Hematopoietic multipotent progenitor cell treated with erythropoietin and hydrocortisone succinate and interleukin-3 and kit ligand, for 15 days (in vitro differentiated cells): ENCODE results near the gene SBF2.

Experiments used
- DNase-seq: peaks from one replicate; pipeline ENCODE4 v3.0.0-alpha.2; 2015; ENCODE audit warnings: low spot score

Gene SBF2

GRCh38 chr11:10317776-10318526 lies 23.9 kb upstream of the SBF2 start:
- DNase-seq: no peak

GRCh38 chr11:10317151-10317755 lies 23.2 kb upstream of the SBF2 start:
- DNase-seq: no peak

- DNase-seq: no peak
Measured at GRCh38 chr11:10315083-10315482, 21.1 kb upstream of the SBF2 start.

GRCh38 chr11:10314199-10315072 lies 20.4 kb upstream of the SBF2 start:
- no peak for DNase-seq

- DNase-seq: no peak
Measured at GRCh38 chr11:10311802-10312201, 17.8 kb upstream of the SBF2 start.

GRCh38 chr11:10310301-10310841 lies 16.4 kb upstream of the SBF2 start:
- DNase-seq: no peak

- no peak for DNase-seq
Measured at GRCh38 chr11:10309163-10310093, 15.4 kb upstream of the SBF2 start.

GRCh38 chr11:10308201-10308954 lies 14.4 kb upstream of the SBF2 start:
- no peak for DNase-seq

- peak; percentile 77 for DNase-seq
Measured at GRCh38 chr11:10307400-10308200, 13.6 kb upstream of the SBF2 start.

GRCh38 chr11:10307022-10307399 lies 13.0 kb upstream of the SBF2 start:
- DNase-seq: peak; percentile 37

GRCh38 chr11:10305964-10306918 lies 12.2 kb upstream of the SBF2 start:
- DNase-seq: no peak

- peak; percentile 64 for DNase-seq
Measured at GRCh38 chr11:10305262-10305963, 11.4 kb upstream of the SBF2 start.

- no peak for DNase-seq
Measured at GRCh38 chr11:10304495-10305261, 10.7 kb upstream of the SBF2 start, which contains the start of gene ADM. Gene ADM (plus strand): TSS chr11:10305073. CDS start chr11:10305701, 628 bp downstream.

- DNase-seq: no peak
Measured at GRCh38 chr11:10303558-10304363, 9.7 kb upstream of the SBF2 start.

- DNase-seq: peak; percentile 58
Measured at GRCh38 chr11:10302744-10303557, 8.9 kb upstream of the SBF2 start.
